ENCODE measurements around the gene MIA3.

MIA3 gene

DNA sequence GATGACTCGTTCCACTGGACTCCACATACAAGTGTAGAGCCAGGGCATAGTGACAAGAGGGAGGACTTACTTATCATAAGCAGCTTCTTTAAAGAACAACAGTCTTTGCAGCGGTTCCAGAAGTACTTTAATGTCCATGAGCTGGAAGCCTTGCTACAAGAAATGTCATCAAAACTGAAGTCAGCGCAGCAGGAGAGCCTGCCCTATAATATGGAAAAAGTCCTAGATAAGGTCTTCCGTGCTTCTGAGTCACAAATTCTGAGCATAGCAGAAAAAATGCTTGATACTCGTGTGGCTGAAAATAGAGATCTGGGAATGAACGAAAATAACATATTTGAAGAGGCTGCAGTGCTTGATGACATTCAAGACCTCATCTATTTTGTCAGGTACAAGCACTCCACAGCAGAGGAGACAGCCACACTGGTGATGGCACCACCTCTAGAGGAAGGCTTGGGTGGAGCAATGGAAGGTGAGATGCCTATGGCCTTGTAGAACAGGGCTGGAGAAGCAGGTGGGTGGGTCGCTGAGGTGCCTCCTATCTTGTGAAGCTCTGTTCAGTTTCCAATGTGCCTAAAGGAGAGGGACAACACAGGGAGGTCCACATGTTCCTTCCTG lies 12.1 kb downstream of the MIA3 start:
- in situ Hi-C loops (cut with MboI; ENCODE audit: low sequenced_read_pairs), result loop anchor here (10.0 to 25.0 kb wide), 2 partner anchors 165 to 457 kb away; no protein-coding TSS in a partner anchor
- peaks cover 62% of the 10 kb centered on the region for H3K36me3 ChIP-seq (replicated peaks)

GRCh38 chr1:222631611-222632208 lies 13.8 kb downstream of the MIA3 start:
- peaks cover 56% of the 10 kb centered on the region for H3K36me3 ChIP-seq (replicated peaks)
- H3K4me1 ChIP-seq, result no peaks in the 10 kb centered on the region
- in situ Hi-C loops (cut with MboI; ENCODE audit: low sequenced_read_pairs), result loop anchor here (10.0 to 25.0 kb wide), 2 partner anchors 167 to 456 kb away; no protein-coding TSS in a partner anchor
- H3K27me3 ChIP-seq (ENCODE audit: low read depth), result no peaks in the 10 kb centered on the region
- H3K9me3 ChIP-seq, result no peaks in the 10 kb centered on the region
- DNase-seq (ENCODE audit: low spot score in 2 of 2), result no peak
- no peak overlapping the region for H3K4me3 ChIP-seq

More for the DNA sequence above, 12.1 kb downstream of the MIA3 start:
- Histone ChIP-seq H3K4me3 (no peak overlapping the region), H3K9me3 (no peaks in the 10 kb centered on the region), H3K27me3 (ENCODE audit: low read depth) (no peaks in the 10 kb centered on the region), H3K4me1 (no peaks in the 10 kb centered on the region)
- no peak for DNase-seq (ENCODE audit: low spot score in 2 of 2)

DNA sequence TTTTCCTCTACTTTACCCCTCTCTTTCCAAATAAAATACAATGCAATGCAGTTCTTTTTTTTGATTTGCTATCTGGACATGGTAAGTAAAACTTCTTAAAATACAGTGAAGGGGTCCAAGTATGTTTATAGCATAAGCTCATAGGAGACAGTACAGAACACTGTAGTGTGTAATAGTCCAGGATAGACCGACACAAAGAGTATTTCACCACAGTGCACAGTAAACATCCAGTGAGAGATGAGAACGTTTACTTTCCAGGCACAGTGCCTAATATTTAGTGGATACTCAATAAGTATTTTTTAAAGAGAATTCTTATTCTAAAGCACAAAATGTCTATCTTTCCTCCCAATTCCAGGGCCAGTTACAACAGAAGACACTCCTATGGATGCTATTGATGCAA lies 14.9 kb downstream of the MIA3 start:
- DNase-seq (ENCODE audit: low spot score in 2 of 2), result no peak
- Histone ChIP-seq H3K4me3 (no peak overlapping the region), H3K27me3 (ENCODE audit: low read depth) (no peaks in the 10 kb centered on the region), H3K4me1 (no peaks in the 10 kb centered on the region), H3K9me3 (no peaks in the 10 kb centered on the region), H3K36me3 (replicated peaks) (peaks cover 55% of the 10 kb centered on the region)
- in situ Hi-C loops (cut with MboI; ENCODE audit: low sequenced_read_pairs), result loop anchor here (10.0 to 25.0 kb wide), 2 partner anchors 168 to 455 kb away; no protein-coding TSS in a partner anchor

- H3K9me3 ChIP-seq, result no peaks in the 10 kb centered on the region
- no peaks in the 10 kb centered on the region for H3K27me3 ChIP-seq (ENCODE audit: low read depth)
- H3K36me3 ChIP-seq (replicated peaks), result peaks cover 39% of the 10 kb centered on the region
- no peak overlapping the region for H3K4me3 ChIP-seq
- DNase-seq (ENCODE audit: low spot score in 2 of 2), result peak; percentile 67 to 81
- in situ Hi-C loops (cut with MboI; ENCODE audit: low sequenced_read_pairs), result loop anchor here (10.0 to 25.0 kb wide), 2 partner anchors 170 to 453 kb away; no protein-coding TSS in a partner anchor
- H3K4me1 ChIP-seq, result no peaks in the 10 kb centered on the region
Measured at GRCh38 chr1:222634180-222635013, 16.5 kb downstream of the MIA3 start.

GRCh38 chr1:222641269-222641948 lies 23.5 kb downstream of the MIA3 start:
- Histone ChIP-seq H3K36me3 (replicated peaks) (peaks cover 14% of the 10 kb centered on the region; the same call in 1 of the 2 replicates), H3K9me3 (no peaks in the 10 kb centered on the region), H3K27me3 (ENCODE audit: low read depth) (no peaks in the 10 kb centered on the region), H3K4me1 (peaks cover 5% of the 10 kb centered on the region; the same call in 1 of the 2 replicates), H3K4me3 (no peak overlapping the region)
- no peak for DNase-seq (ENCODE audit: low spot score in 2 of 2)
- in situ Hi-C loops (cut with MboI; ENCODE audit: low sequenced_read_pairs), result loop anchor here (10.0 to 25.0 kb wide), 2 partner anchors 73 to 446 kb away; partner anchors contain the start of genes AIDA and BROX

- peaks cover 5% of the 10 kb centered on the region; the same call in 1 of the 2 replicates for H3K4me1 ChIP-seq
- no peaks in the 10 kb centered on the region for H3K27me3 ChIP-seq (ENCODE audit: low read depth)
- no peak for DNase-seq (ENCODE audit: low spot score in 2 of 2)
- no peaks in the 10 kb centered on the region for H3K9me3 ChIP-seq
- no peak overlapping the region for H3K4me3 ChIP-seq
- H3K36me3 ChIP-seq (replicated peaks), result peaks cover 9% of the 10 kb centered on the region; the same call in 1 of the 2 replicates
- in situ Hi-C loops (cut with MboI; ENCODE audit: low sequenced_read_pairs), result loop anchor here (10.0 to 25.0 kb wide), 2 partner anchors 72 to 445 kb away; partner anchors contain the start of genes AIDA and BROX
Measured at GRCh38 chr1:222642468-222642867, 24.6 kb downstream of the MIA3 start.

DNA sequence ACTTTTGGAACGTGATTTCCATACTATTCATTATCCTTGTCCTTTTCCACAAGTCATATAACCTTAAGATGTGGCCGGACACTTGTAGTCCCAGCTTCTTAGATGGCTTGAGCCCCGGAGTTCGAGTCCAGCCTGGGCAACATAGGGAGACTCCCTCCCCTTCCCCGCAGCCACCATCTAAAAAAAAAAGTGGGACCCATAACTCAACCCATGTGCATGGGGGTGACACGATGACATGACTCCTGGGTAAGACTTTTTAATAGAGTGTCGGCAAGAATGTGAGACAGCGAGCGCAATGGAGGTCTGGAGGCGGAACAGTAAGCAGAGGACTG lies 25.7 kb downstream of the MIA3 start:
- H3K4me1 ChIP-seq, result peaks cover 5% of the 10 kb centered on the region; the same call in 1 of the 2 replicates
- H3K4me3 ChIP-seq, result peak overlapping the region; percentile 85
- H3K36me3 ChIP-seq (replicated peaks), result peaks cover 9% of the 10 kb centered on the region; the same call in 1 of the 2 replicates
- H3K9me3 ChIP-seq, result no peaks in the 10 kb centered on the region
- no peaks in the 10 kb centered on the region for H3K27me3 ChIP-seq (ENCODE audit: low read depth)
- peak in 1 of 2 experiments; percentile 7 for DNase-seq (ENCODE audit: low spot score in 2 of 2)
- in situ Hi-C loops (cut with MboI; ENCODE audit: low sequenced_read_pairs), result loop anchor here (10.0 to 25.0 kb wide), 2 partner anchors 71 to 444 kb away; partner anchors contain the start of genes AIDA and BROX

- no peaks in the 10 kb centered on the region for H3K9me3 ChIP-seq
- no peaks in the 10 kb centered on the region for H3K27me3 ChIP-seq (ENCODE audit: low read depth)
- H3K4me3 ChIP-seq, result peak overlapping the region; percentile 85
- H3K36me3 ChIP-seq (replicated peaks), result peaks cover 11% of the 10 kb centered on the region; the same call in 1 of the 2 replicates
- peaks cover 5% of the 10 kb centered on the region; the same call in 1 of the 2 replicates for H3K4me1 ChIP-seq
- in situ Hi-C loops (cut with MboI; ENCODE audit: low sequenced_read_pairs), result loop anchor here (10.0 to 25.0 kb wide), 2 partner anchors 71 to 443 kb away; partner anchors contain the start of genes AIDA and BROX
- DNase-seq (ENCODE audit: low spot score in 2 of 2), result peak; percentile 94 to 98
Measured at GRCh38 chr1:222643938-222644635, 26.2 kb downstream of the MIA3 start.

- no peaks in the 10 kb centered on the region for H3K27me3 ChIP-seq (ENCODE audit: low read depth)
- peaks cover 5% of the 10 kb centered on the region; the same call in 1 of the 2 replicates for H3K4me1 ChIP-seq
- no peak for DNase-seq (ENCODE audit: low spot score in 2 of 2)
- peaks cover 14% of the 10 kb centered on the region for H3K36me3 ChIP-seq (replicated peaks)
- H3K9me3 ChIP-seq, result no peaks in the 10 kb centered on the region
- in situ Hi-C loops (cut with MboI; ENCODE audit: low sequenced_read_pairs), result loop anchor here (10.0 to 25.0 kb wide), 2 partner anchors 70 to 443 kb away; partner anchors contain the start of genes AIDA and BROX
- H3K4me3 ChIP-seq, result peak overlapping the region; percentile 85
Measured at GRCh38 chr1:222644636-222644980, 26.7 kb downstream of the MIA3 start.

GRCh38 chr1:222652676-222653075 lies 34.8 kb downstream of the MIA3 start:
- no peaks in the 10 kb centered on the region for H3K4me1 ChIP-seq
- no peaks in the 10 kb centered on the region for H3K27me3 ChIP-seq (ENCODE audit: low read depth)
- no peak for DNase-seq (ENCODE audit: low spot score in 2 of 2)
- in situ Hi-C loops (cut with MboI; ENCODE audit: low sequenced_read_pairs), result no loop called here
- no peaks in the 10 kb centered on the region for H3K9me3 ChIP-seq
- H3K36me3 ChIP-seq (replicated peaks), result peaks cover 80% of the 10 kb centered on the region
- no peak overlapping the region for H3K4me3 ChIP-seq

DNA sequence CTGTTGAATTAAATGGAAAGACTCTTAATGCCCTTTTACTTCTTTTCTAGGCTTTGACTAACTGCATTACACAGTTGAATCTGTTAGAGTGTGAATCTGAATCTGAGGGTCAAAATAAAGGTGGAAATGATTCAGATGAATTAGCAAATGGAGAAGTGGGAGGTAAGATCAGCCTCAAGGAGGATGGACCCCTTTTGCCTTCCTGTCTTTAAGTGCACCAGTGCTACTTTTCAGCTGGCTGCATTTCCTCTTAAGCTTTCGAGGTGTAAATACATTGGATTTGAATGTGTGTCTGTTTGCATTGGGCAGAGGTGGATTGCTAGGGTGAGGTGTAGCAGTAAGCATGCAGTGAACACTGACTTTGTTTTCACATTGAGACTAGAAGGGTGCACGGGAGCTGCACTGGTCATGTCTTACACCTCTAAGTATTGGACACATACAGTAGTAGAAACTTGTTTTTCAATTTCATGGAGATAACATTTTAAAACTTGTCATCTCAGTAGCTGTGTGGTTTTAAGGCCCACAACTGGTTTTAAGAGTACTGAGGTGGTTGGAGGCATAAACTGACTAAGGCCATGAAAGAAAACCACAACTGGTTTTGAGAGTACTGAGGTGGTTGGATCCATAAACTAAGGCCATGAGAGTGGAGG lies 35.4 kb downstream of the MIA3 start:
- no peak overlapping the region for H3K4me3 ChIP-seq
- H3K4me1 ChIP-seq, result no peaks in the 10 kb centered on the region
- H3K27me3 ChIP-seq (ENCODE audit: low read depth), result no peaks in the 10 kb centered on the region
- in situ Hi-C loops (cut with MboI; ENCODE audit: low sequenced_read_pairs), result no loop called here
- H3K36me3 ChIP-seq (replicated peaks), result peaks cover 87% of the 10 kb centered on the region
- no peaks in the 10 kb centered on the region for H3K9me3 ChIP-seq
- no peak for DNase-seq (ENCODE audit: low spot score in 2 of 2)

GRCh38 chr1:222654849-222655248 lies 37.0 kb downstream of the MIA3 start:
- H3K36me3 ChIP-seq (replicated peaks), result peaks cover 94% of the 10 kb centered on the region
- DNase-seq (ENCODE audit: low spot score in 2 of 2), result no peak
- no peak overlapping the region for H3K4me3 ChIP-seq
- no peaks in the 10 kb centered on the region for H3K4me1 ChIP-seq
- in situ Hi-C loops (cut with MboI; ENCODE audit: low sequenced_read_pairs), result no loop called here
- H3K27me3 ChIP-seq (ENCODE audit: low read depth), result no peaks in the 10 kb centered on the region
- no peaks in the 10 kb centered on the region for H3K9me3 ChIP-seq

All from HAP-1 (cell line).